Esophagus squamous epithelium (tissue), 5 donors: ENCODE measurements around the gene CLCA4. TPM values are rescaled to one million over a fixed set of nuclear protein-coding genes. Genes with fewer than 3 reads are reported as not detected.
A peak's percentile ranks its signal among the peaks of the same experiment; 100 is the strongest.

Experiments used
- DNase-seq: peaks from one replicate; lab custom pipeline; 2025; lab: John Stamatoyannopoulos, UW
- H3K27ac ChIP-seq, 4 donors: fragments of 200-600 bp; sonication (generic); one replicate each; pipeline ENCODE4 v1.5.1; 2016 to 2019; ENCODE audit warnings: mild to moderate bottlenecking in 1 of 4
- H3K27me3 ChIP-seq, 4 donors: fragments of 200-600 bp; sonication (generic); 1 replicate in 3 of 4; 2 replicates in 1 of 4; pipeline versions ENCODE4 v1.5.1 to v1.6.0; 2017 to 2021; ENCODE audit warnings: antibody characterized with exemption in 1 of 4
- H3K36me3 ChIP-seq, 3 donors: fragments of 200-600 bp; sonication (generic); one replicate each; pipeline ENCODE4 v1.5.1; 2016 to 2019
- H3K4me1 ChIP-seq, 3 donors: fragments of 200-600 bp; sonication (generic); one replicate each; pipeline ENCODE4 v1.5.1; 2017 to 2019
- H3K4me3 ChIP-seq, 4 donors: fragments of 200-600 bp; sonication (generic); 1 replicate in 3 of 4; 2 replicates in 1 of 4; pipeline ENCODE4 v1.5.1; 2016 to 2019; ENCODE audit warnings: mild to moderate bottlenecking in 2 of 4, moderate library complexity in 1 of 4
- H3K9me3 ChIP-seq, 3 donors: fragments of 200-600 bp; sonication (generic); one replicate each; pipeline ENCODE4 v1.5.1; 2016 to 2019
- CTCF ChIP-seq, 6 experiments: fragments of 450-650 bp in 4 of 6; fragments of 200-600 bp in 2 of 6; sonication (generic) in 2 of 6; IDR thresholded peaks; one replicate each; pipeline ENCODE4 v1.5.1; 2016 to 2019; ENCODE audit warnings: antibody characterized with exemption in 6 of 6, mild to moderate bottlenecking in 4 of 6, moderate library complexity in 4 of 6
- POLR2A ChIP-seq, 4 donors: fragments of 450-650 bp; IDR thresholded peaks; one replicate each; pipeline ENCODE4 v1.6.1; 2017; ENCODE audit warnings: antibody characterized with exemption in 4 of 4, mild to moderate bottlenecking in 4 of 4, moderate library complexity in 3 of 4
- WGBS, 2 donors: methylation state at CpG; one replicate each; pipeline ENCODE4 v1.1.5; 2018; 5-methylcytosine and 5-hydroxymethylcytosine counted together
- intact Hi-C: fragments of 100-400 bp; cut with DNase I; formaldehyde crosslinking; loops from one replicate; pipeline ENCODE4 v1.15.0; 2022
- total RNA-seq, 4 donors: library from RNA; depleted of rRNA; stranded (reverse); fragments of >200 nt; gene quantifications; one replicate each; pipeline ENCODE4 v1.1.0, GENCODE V29; 2016
- donor health status: DM: yes; HTN: yes; CAD: no.

CLCA4 gene
- total RNA-seq, 4 donors from 2014 or later = 135 to 639 (median 439) TPM

- Histone ChIP-seq H3K9me3 (no peaks in the 10 kb centered on the region), H3K4me1 (no peaks in the 10 kb centered on the region), H3K27me3 (no peaks in the 10 kb centered on the region), H3K36me3 (no peaks in the 10 kb centered on the region), H3K4me3 (no peak overlapping the region), H3K27ac (peak overlapping the region; percentile 16 to 79 (median 53))
- TF ChIP-seq CTCF (IDR thresholded peaks at IDR 0.05) (no peak), POLR2A (IDR thresholded peaks at IDR 0.05) (no peak)
- 38 to 56% methylated on average over 3 of the region's 3 CpGs for WGBS, 2 donors
- intact Hi-C loops = no loop called here
- no peak for DNase-seq
Measured at GRCh38 chr1:86567341-86567740, 20.5 kb downstream of the CLCA4 start.

GRCh38 chr1:86567878-86568277 lies 21.0 kb downstream of the CLCA4 start:
- no peak for DNase-seq
- WGBS, 2 donors = 61 to 65% methylated on average over 3 of the region's 3 CpGs
- Histone ChIP-seq H3K4me1 (no peaks in the 10 kb centered on the region), H3K9me3 (no peaks in the 10 kb centered on the region), H3K27me3 (no peaks in the 10 kb centered on the region), H3K27ac (peak overlapping the region; percentile 16 to 79 (median 53)), H3K4me3 (no peak overlapping the region), H3K36me3 (no peaks in the 10 kb centered on the region)
- TF ChIP-seq CTCF (IDR thresholded peaks at IDR 0.05) (no peak), POLR2A (IDR thresholded peaks at IDR 0.05) (no peak)
- intact Hi-C loops = no loop called here

GRCh38 chr1:86573763-86574484 lies 27.0 kb downstream of the CLCA4 start:
- Histone ChIP-seq H3K4me1 (no peaks in the 10 kb centered on the region), H3K27ac (no peak overlapping the region), H3K4me3 (no peak overlapping the region), H3K9me3 (no peaks in the 10 kb centered on the region), H3K27me3 (no peaks in the 10 kb centered on the region), H3K36me3 (peaks cover 0 to 5% (median 0%) of the 10 kb centered on the region in 3 donors)
- 57 to 68% methylated on average over 2 of the region's 2 CpGs for WGBS, 2 donors
- intact Hi-C loops = no loop called here
- DNase-seq = no peak
- TF ChIP-seq CTCF (IDR thresholded peaks at IDR 0.05) = no peak
- no peak for TF ChIP-seq POLR2A (IDR thresholded peaks at IDR 0.05)

GRCh38 chr1:86581231-86581630 lies 34.4 kb downstream of the CLCA4 start:
- WGBS, 2 donors = 86 to 93% methylated on average over 1 of the region's 1 CpG
- Histone ChIP-seq H3K27me3 (no peaks in the 10 kb centered on the region), H3K9me3 (no peaks in the 10 kb centered on the region), H3K27ac (no peak overlapping the region), H3K4me1 (no peaks in the 10 kb centered on the region), H3K4me3 (no peak overlapping the region), H3K36me3 (peaks cover 0 to 10% (median 0%) of the 10 kb centered on the region in 3 donors)
- TF ChIP-seq CTCF (IDR thresholded peaks at IDR 0.05) (no peak), POLR2A (IDR thresholded peaks at IDR 0.05) (no peak)
- intact Hi-C loops = no loop called here
- DNase-seq = no peak

GRCh38 chr1:86582161-86582560 lies 35.3 kb downstream of the CLCA4 start:
- TF ChIP-seq CTCF (IDR thresholded peaks at IDR 0.05) (no peak), POLR2A (IDR thresholded peaks at IDR 0.05) (no peak)
- DNase-seq = no peak
- intact Hi-C loops = no loop called here
- Histone ChIP-seq H3K36me3 (peaks cover 0 to 10% (median 0%) of the 10 kb centered on the region in 3 donors), H3K27ac (no peak overlapping the region), H3K27me3 (no peaks in the 10 kb centered on the region), H3K4me3 (no peak overlapping the region), H3K4me1 (no peaks in the 10 kb centered on the region), H3K9me3 (no peaks in the 10 kb centered on the region)
- WGBS, 2 donors = 70 to 100% methylated on average over 1 of the region's 1 CpG
